ENCODE results near the gene PSMD1.
"Not testable (repeated sequence)": the region's sequence is repeated elsewhere in the genome, so short reads cannot be mapped to it uniquely, and the experiment has no call there.

The PSMD1 gene

GRCh38 chr2:231058761-231059550, 2.3 kb downstream of the PSMD1 start:
- no peak for DNase-seq

- DNase-seq: no peak
Observed at GRCh38 chr2:231059756-231060155, 3.1 kb downstream of the PSMD1 start.

GRCh38 chr2:231062776-231063175, 6.1 kb downstream of the PSMD1 start:
- no peak for DNase-seq

GRCh38 chr2:231063347-231063746, 6.7 kb downstream of the PSMD1 start:
- DNase-seq: no peak

- no peak for DNase-seq
Observed at GRCh38 chr2:231065966-231066365, 9.3 kb downstream of the PSMD1 start.

GRCh38 chr2:231067531-231067930, 10.9 kb downstream of the PSMD1 start:
- not testable (repeated sequence) for DNase-seq

GRCh38 chr2:231068525-231069222, 12.0 kb downstream of the PSMD1 start:
- DNase-seq: no peak

GRCh38 chr2:231069379-231070054, 12.8 kb downstream of the PSMD1 start:
- no peak for DNase-seq

- no peak for DNase-seq
Observed at GRCh38 chr2:231084565-231084964, 27.9 kb downstream of the PSMD1 start.

- DNase-seq: no peak
Observed at GRCh38 chr2:231088754-231089153, 32.1 kb downstream of the PSMD1 start.

- no peak for DNase-seq
Observed at GRCh38 chr2:231093933-231094332, 37.3 kb downstream of the PSMD1 start.

GRCh38 chr2:231094736-231095346, 38.2 kb downstream of the PSMD1 start:
- no peak for DNase-seq

GRCh38 chr2:231099918-231100317, 43.3 kb downstream of the PSMD1 start:
- no peak for DNase-seq

- DNase-seq: not testable (repeated sequence)
Observed at GRCh38 chr2:231100321-231100720, 43.7 kb downstream of the PSMD1 start.

GRCh38 chr2:231100990-231101389, 44.3 kb downstream of the PSMD1 start:
- DNase-seq: no peak

- DNase-seq: no peak
Observed at GRCh38 chr2:231102772-231103171, 46.1 kb downstream of the PSMD1 start.

- DNase-seq: peak; percentile 54
Observed at GRCh38 chr2:231104115-231104713, 47.5 kb downstream of the PSMD1 start.

- DNase-seq: no peak
Observed at GRCh38 chr2:231110551-231110950, 53.9 kb downstream of the PSMD1 start.

GRCh38 chr2:231111987-231112386, 55.3 kb downstream of the PSMD1 start:
- no peak for DNase-seq

- DNase-seq: no peak
Observed at GRCh38 chr2:231113489-231113888, 56.8 kb downstream of the PSMD1 start.

- no peak for DNase-seq
Observed at GRCh38 chr2:231115651-231116050, 59.0 kb downstream of the PSMD1 start.

GRCh38 chr2:231117148-231117547, 60.5 kb downstream of the PSMD1 start:
- no peak for DNase-seq
